ENCODE measurements around the gene SH3TC2.

SH3TC2 gene

GRCh38 chr5:149024477-149024876 lies 38.4 kb downstream of the SH3TC2 start:
- no peak overlapping the region for H3K4me3 ChIP-seq (ENCODE audit: low read depth, low read length)
- CTCF ChIA-PET, result interaction anchor here (0.6 to 19.0 kb wide), 8 partner anchors 12 to 583 kb away, joined by 3 to 911 read pairs (median 3); no protein-coding TSS in a partner anchor
- DNase-seq (ENCODE audit: low read depth, low spot score), result no peak
- no peak for TF ChIP-seq CTCF (IDR thresholded peaks at IDR 0.05; ENCODE audit: insufficient read depth, low read length, missing control alignments)
- POLR2A ChIA-PET, result interaction anchor here (0.7 kb wide), 1 partner anchor 17 kb away, joined by 3 read pairs; no protein-coding TSS in a partner anchor

- CTCF ChIA-PET, result interaction anchor here (19.0 kb wide), 1 partner anchor 285 kb away, joined by 911 read pairs; no protein-coding TSS in a partner anchor
- no peak for TF ChIP-seq CTCF (IDR thresholded peaks at IDR 0.05; ENCODE audit: insufficient read depth, low read length, missing control alignments)
These were observed 40.7 kb downstream of the SH3TC2 start for GRCh38 chr5:149022200-149022599.

GRCh38 chr5:149019679-149020078 lies 43.2 kb downstream of the SH3TC2 start:
- TF ChIP-seq CTCF (IDR thresholded peaks at IDR 0.05; ENCODE audit: insufficient read depth, low read length, missing control alignments), result no peak
- no peak overlapping the region for H3K4me3 ChIP-seq (ENCODE audit: low read depth, low read length)
- DNase-seq (ENCODE audit: low read depth, low spot score), result no peak
- CTCF ChIA-PET, result interaction anchor here (1.1 to 5.8 kb wide), 3 partner anchors 15 to 289 kb away, joined by 3 to 48 read pairs (median 21); no protein-coding TSS in a partner anchor
- POLR2A ChIA-PET, result no interaction called here

More at GRCh38 chr5:149022200-149022599, 40.7 kb downstream of the SH3TC2 start:
- no peak overlapping the region for H3K4me3 ChIP-seq (ENCODE audit: low read depth, low read length)
- POLR2A ChIA-PET, result no interaction called here
- no peak for DNase-seq (ENCODE audit: low read depth, low spot score)

GRCh38 chr5:149018909-149019443 lies 43.9 kb downstream of the SH3TC2 start:
- TF ChIP-seq CTCF (IDR thresholded peaks at IDR 0.05; ENCODE audit: insufficient read depth, low read length, missing control alignments), result no peak
- peak; percentile 59 for DNase-seq (ENCODE audit: low read depth, low spot score)
- ChIA-PET CTCF (interaction anchor here (1.1 to 5.8 kb wide), 3 partner anchors 16 to 288 kb away, joined by 3 to 48 read pairs (median 21); no protein-coding TSS in a partner anchor), POLR2A (no interaction called here)
- no peak overlapping the region for H3K4me3 ChIP-seq (ENCODE audit: low read depth, low read length)

- no peak for DNase-seq (ENCODE audit: low read depth, low spot score)
- ChIA-PET POLR2A (no interaction called here), CTCF (interaction anchor here (1.2 to 5.8 kb wide), 3 partner anchors 10 to 197 kb away, joined by 5 to 48 read pairs (median 6); no protein-coding TSS in a partner anchor)
- no peak for TF ChIP-seq CTCF (IDR thresholded peaks at IDR 0.05; ENCODE audit: insufficient read depth, low read length, missing control alignments)
- H3K4me3 ChIP-seq (ENCODE audit: low read depth, low read length), result no peak overlapping the region
These were observed 45.2 kb downstream of the SH3TC2 start for GRCh38 chr5:149017636-149018035.

GRCh38 chr5:149015561-149015960 lies 47.3 kb downstream of the SH3TC2 start:
- POLR2A ChIA-PET, result no interaction called here
- no peak overlapping the region for H3K4me3 ChIP-seq (ENCODE audit: low read depth, low read length)
- CTCF ChIA-PET, result interaction anchor here (1.8 to 5.8 kb wide), 2 partner anchors 19 to 195 kb away, joined by 5 to 48 read pairs; no protein-coding TSS in a partner anchor
- DNase-seq (ENCODE audit: low read depth, low spot score), result no peak
- no peak for TF ChIP-seq CTCF (IDR thresholded peaks at IDR 0.05; ENCODE audit: insufficient read depth, low read length, missing control alignments)

Data from AG04449 (cell line).